MCF 10A (cell line): Measurements from ENCODE around the gene ZNF148. TPM values are rescaled to one million over a fixed set of nuclear protein-coding genes. Genes with fewer than 3 reads are reported as not detected.

Experiments used
- BruUV-seq: library from RNA; stranded (reverse); fragments of 400-500 nt; replicated peaks from 2 replicates; lab custom pipeline; 2021; lab: Mats Ljungman, UMichigan
- CTCF ChIA-PET: fragments of 300-600 bp; sonication (Branson Sonifier 250); formaldehyde crosslinking; extraction: SDS; loops from one replicate; lab custom pipeline; 2021; ENCODE audit warnings: antibody characterized with exemption, inconsistent platforms; lab: Yijun Ruan, JAX
- POLR2A ChIA-PET: fragments of 300-600, 350-650 bp; sonication (Branson Sonifier 250); formaldehyde crosslinking; extraction: SDS; loops from one replicate; lab custom pipeline; 2020; ENCODE audit warnings: antibody characterized with exemption, inconsistent platforms; lab: Yijun Ruan, JAX
- DNase-seq: peaks from one replicate; pipeline ENCODE4 v3.0.0-alpha.2; 2018; ENCODE audit not compliant: unreplicated experiment
- H3K27ac Mint-ChIP-seq: one replicate; pipeline ENCODE4 v1.8.0; 2022; ENCODE audit warnings: mild to moderate bottlenecking, low read depth, mixed read lengths; ENCODE audit not compliant: unreplicated experiment
- H3K27me3 Mint-ChIP-seq: one replicate; pipeline ENCODE4 v1.8.0; 2022; ENCODE audit warnings: mixed read lengths; ENCODE audit not compliant: insufficient read depth, unreplicated experiment
- H3K36me3 Mint-ChIP-seq: one replicate; pipeline ENCODE4 v1.8.0; 2022; ENCODE audit warnings: mild to moderate bottlenecking, moderate library complexity, mixed read lengths; ENCODE audit not compliant: insufficient read depth, unreplicated experiment
- H3K4me1 Mint-ChIP-seq: one replicate; pipeline ENCODE4 v1.8.0; 2022; ENCODE audit warnings: mixed read lengths; ENCODE audit not compliant: insufficient read depth, unreplicated experiment
- H3K4me3 Mint-ChIP-seq: one replicate; pipeline ENCODE4 v1.8.0; 2022; ENCODE audit warnings: mild to moderate bottlenecking, moderate library complexity, mixed read lengths; ENCODE audit not compliant: unreplicated experiment
- H3K9me3 Mint-ChIP-seq: one replicate; pipeline ENCODE4 v1.8.0; 2022; ENCODE audit warnings: mixed read lengths; ENCODE audit not compliant: unreplicated experiment
- CTCF ChIP-seq: fragments of 200-600 bp; IDR thresholded peaks from one replicate; pipeline ENCODE4 v1.8.0; 2022; ENCODE audit warnings: antibody characterized with exemption, mild to moderate bottlenecking; ENCODE audit not compliant: unreplicated experiment
- intact Hi-C: fragments of 100-400 bp; cut with micrococcal nuclease; formaldehyde crosslinking; loops from 2 replicates; pipeline ENCODE4 v1.14.1; 2022
- total RNA-seq: library from RNA; stranded (reverse); gene quantifications from 2 replicates; pipeline ENCODE4 v1.2.3, GENCODE V29; 2022

The ZNF148 gene
- total RNA-seq, 1 experiment from 2014 or later, result 35.2 TPM

- no peak for TF ChIP-seq CTCF
- Mint-ChIP-seq H3K9me3 (no peaks in the 10 kb centered on the region), H3K27me3 (no peaks in the 10 kb centered on the region), H3K36me3 (no peaks in the 10 kb centered on the region), H3K27ac (no peak overlapping the region), H3K4me1 (peaks cover 24% of the 10 kb centered on the region), H3K4me3 (no peak overlapping the region)
- ChIA-PET CTCF (interaction anchor here (0.8 kb wide), 1 partner anchor 22 kb away, joined by 4 read pairs; no protein-coding TSS in a partner anchor), POLR2A (interaction anchor here (0.7 to 1.2 kb wide), 2 partner anchors 38 to 573 kb away, joined by 3 read pairs; no protein-coding TSS in a partner anchor)
- intact Hi-C loops, result no loop called here
- no TSS peak for BruUV-seq
- DNase-seq, result no peak
These were observed 16.2 kb downstream of the ZNF148 start for GRCh38 chr3:125358923-125359322.

GRCh38 chr3:125357837-125358236 lies 17.3 kb downstream of the ZNF148 start:
- no TSS peak for BruUV-seq
- H3K27me3 Mint-ChIP-seq, result no peaks in the 10 kb centered on the region
- CTCF ChIA-PET, result no interaction called here
- no peaks in the 10 kb centered on the region for H3K36me3 Mint-ChIP-seq
- H3K4me1 Mint-ChIP-seq, result peaks cover 29% of the 10 kb centered on the region
- DNase-seq, result no peak
- no peak overlapping the region for H3K4me3 Mint-ChIP-seq
- no peaks in the 10 kb centered on the region for H3K9me3 Mint-ChIP-seq
- intact Hi-C loops, result no loop called here
- no peak for TF ChIP-seq CTCF
- POLR2A ChIA-PET, result interaction anchor here (0.6 to 1.5 kb wide), 4 partner anchors 9 to 414 kb away, joined by 3 to 6 read pairs (median 3); no protein-coding TSS in a partner anchor
- no peak overlapping the region for H3K27ac Mint-ChIP-seq

GRCh38 chr3:125357032-125357658 lies 18.0 kb downstream of the ZNF148 start:
- no peak for DNase-seq

More at GRCh38 chr3:125357032-125357658, 18.0 kb downstream of the ZNF148 start:
- H3K27me3 Mint-ChIP-seq, result no peaks in the 10 kb centered on the region
- TF ChIP-seq CTCF, result no peak
- POLR2A ChIA-PET, result interaction anchor here (1.0 to 1.5 kb wide), 2 partner anchors 10 to 16 kb away, joined by 3 to 6 read pairs; no protein-coding TSS in a partner anchor
- no peak overlapping the region for H3K4me3 Mint-ChIP-seq
- CTCF ChIA-PET, result no interaction called here
- intact Hi-C loops, result no loop called here
- BruUV-seq, result no TSS peak
- no peaks in the 10 kb centered on the region for H3K36me3 Mint-ChIP-seq
- H3K9me3 Mint-ChIP-seq, result no peaks in the 10 kb centered on the region
- H3K4me1 Mint-ChIP-seq, result peaks cover 34% of the 10 kb centered on the region
- H3K27ac Mint-ChIP-seq, result no peak overlapping the region
